Epithelial cell of esophagus (primary cell): ENCODE data around the gene IFIT1B.
"Not testable (repeated sequence)": the region's sequence is repeated elsewhere in the genome, so short reads cannot be mapped to it uniquely, and the experiment has no call there.

Experiments
- DNase-seq: peaks from one replicate; pipeline ENCODE4 v3.0.0; 2010; ENCODE audit warnings: low read depth
- H3K4me3 ChIP-seq: 2 replicates; pipeline ENCODE4 v1.5.1; 2011; ENCODE audit warnings: mild to moderate bottlenecking, low read length, control low read depth
- CTCF ChIP-seq: IDR thresholded peaks from 2 replicates; pipeline ENCODE4 v1.5.1; 2011; ENCODE audit warnings: low read depth, mild to moderate bottlenecking, low read length, control low read depth, inconsistent platforms; ENCODE audit not compliant: insufficient read depth; ENCODE audit errors: missing control alignments

IFIT1B gene

GRCh38 chr10:89377705-89378637, at the start of gene IFIT1B:
IFIT1B (plus strand) TSS chr10:89378056; CDS start chr10:89378136, 80 bp downstream.
- TF ChIP-seq CTCF: no peak
- no peak for DNase-seq
- H3K4me3 ChIP-seq: no peak within 1 kb of the TSS

- no peak overlapping the region for H3K4me3 ChIP-seq
- TF ChIP-seq CTCF: no peak
- no peak for DNase-seq
Observed at GRCh38 chr10:89329151-89329550, 48.7 kb upstream of the IFIT1B start.

- not testable (repeated sequence) for H3K4me3 ChIP-seq, DNase-seq
Observed at GRCh38 chr10:89330014-89330413, 47.8 kb upstream of the IFIT1B start.

GRCh38 chr10:89330537-89331212, 47.2 kb upstream of the IFIT1B start:
- TF ChIP-seq CTCF: no peak
- no peak for DNase-seq
- no peak overlapping the region for H3K4me3 ChIP-seq

GRCh38 chr10:89331487-89332122, 46.3 kb upstream of the IFIT1B start:
- H3K4me3 ChIP-seq, DNase-seq: not testable (repeated sequence)

GRCh38 chr10:89332123-89332633, 45.7 kb upstream of the IFIT1B start:
- no peak for TF ChIP-seq CTCF
- DNase-seq: peak; percentile 28
- H3K4me3 ChIP-seq: no peak overlapping the region

- TF ChIP-seq CTCF: no peak
- DNase-seq: no peak
- H3K4me3 ChIP-seq: no peak overlapping the region
Observed at GRCh38 chr10:89335226-89335625, 42.6 kb upstream of the IFIT1B start.
